ENCODE data around the gene RTTN.

DNA sequence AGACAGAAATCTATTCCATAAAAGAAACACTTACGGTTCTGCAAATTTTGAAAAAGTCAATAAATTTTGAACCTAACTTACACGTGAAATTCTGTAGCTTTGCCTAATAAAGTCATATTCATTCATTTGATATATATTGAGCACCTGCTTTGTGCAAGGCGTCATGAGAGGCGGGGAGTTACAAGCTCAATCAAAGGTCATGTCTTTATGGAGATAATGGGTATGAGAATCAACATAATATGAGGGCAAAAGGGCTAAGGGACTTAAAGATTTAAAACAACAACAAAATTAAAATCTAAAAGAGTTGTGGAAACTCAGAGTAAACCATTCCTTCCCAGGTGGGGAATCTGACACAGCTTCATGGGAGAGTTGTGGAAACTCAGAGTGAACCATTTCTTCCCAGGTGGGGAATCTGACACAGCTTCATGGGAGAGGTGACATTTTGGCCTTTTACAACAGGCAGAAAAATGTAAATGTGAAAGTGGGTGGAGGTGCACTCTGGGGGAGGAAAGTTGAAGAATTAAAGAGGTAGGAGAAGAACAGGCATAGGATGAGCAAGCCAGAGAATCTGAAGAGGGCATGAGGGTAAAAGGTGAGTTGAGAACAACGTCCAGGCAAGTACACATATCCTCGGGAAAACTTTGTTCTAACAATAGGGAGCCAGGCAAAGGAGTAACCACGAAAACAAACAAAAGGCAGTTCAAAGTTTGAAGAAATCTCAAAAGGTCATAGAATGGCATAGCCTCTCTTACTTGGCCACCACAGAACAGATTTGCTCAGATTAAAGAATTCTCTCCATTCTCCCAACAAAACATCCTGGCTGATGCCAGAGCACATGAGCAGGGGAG, 208.3 kb downstream of the RTTN start:
- TF ChIP-seq, protein P1, sequence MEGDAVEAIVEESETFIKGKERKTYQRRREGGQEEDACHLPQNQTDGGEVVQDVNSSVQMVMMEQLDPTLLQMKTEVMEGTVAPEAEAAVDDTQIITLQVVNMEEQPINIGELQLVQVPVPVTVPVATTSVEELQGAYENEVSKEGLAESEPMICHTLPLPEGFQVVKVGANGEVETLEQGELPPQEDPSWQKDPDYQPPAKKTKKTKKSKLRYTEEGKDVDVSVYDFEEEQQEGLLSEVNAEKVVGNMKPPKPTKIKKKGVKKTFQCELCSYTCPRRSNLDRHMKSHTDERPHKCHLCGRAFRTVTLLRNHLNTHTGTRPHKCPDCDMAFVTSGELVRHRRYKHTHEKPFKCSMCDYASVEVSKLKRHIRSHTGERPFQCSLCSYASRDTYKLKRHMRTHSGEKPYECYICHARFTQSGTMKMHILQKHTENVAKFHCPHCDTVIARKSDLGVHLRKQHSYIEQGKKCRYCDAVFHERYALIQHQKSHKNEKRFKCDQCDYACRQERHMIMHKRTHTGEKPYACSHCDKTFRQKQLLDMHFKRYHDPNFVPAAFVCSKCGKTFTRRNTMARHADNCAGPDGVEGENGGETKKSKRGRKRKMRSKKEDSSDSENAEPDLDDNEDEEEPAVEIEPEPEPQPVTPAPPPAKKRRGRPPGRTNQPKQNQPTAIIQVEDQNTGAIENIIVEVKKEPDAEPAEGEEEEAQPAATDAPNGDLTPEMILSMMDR (IDR thresholded peaks at IDR 0.05): no peak
- TF ChIP-seq POLR2A (IDR thresholded peaks at IDR 0.05): no peak

All from body of pancreas (tissue), 4 donors.